ENCODE data around the gene WDR27.
"Not testable (repeated sequence)": the region's sequence is repeated elsewhere in the genome, so short reads cannot be mapped to it uniquely, and the experiment has no call there.

Gene WDR27

DNA sequence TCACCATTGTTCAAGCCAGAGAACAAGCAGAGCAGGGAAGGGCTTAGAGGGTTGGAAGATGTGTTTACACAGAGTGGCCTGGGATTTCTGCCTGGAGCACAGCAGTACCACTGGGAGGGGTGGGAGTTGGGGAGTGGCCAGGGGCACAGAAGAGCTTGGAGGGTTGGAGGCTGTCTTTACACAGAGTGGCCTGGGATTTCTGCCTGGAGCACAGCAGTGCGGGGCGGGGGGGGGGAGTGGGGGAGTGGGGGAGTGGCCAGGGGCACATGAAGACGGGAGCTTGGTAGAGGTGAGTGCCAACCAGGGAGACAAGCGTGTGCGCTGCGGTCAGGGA is 50.9 kb downstream of the WDR27 start:
- no peak overlapping the region for H3K4me3 ChIP-seq (ENCODE audit: low read depth, low read length)
- TF ChIP-seq, protein P1, sequence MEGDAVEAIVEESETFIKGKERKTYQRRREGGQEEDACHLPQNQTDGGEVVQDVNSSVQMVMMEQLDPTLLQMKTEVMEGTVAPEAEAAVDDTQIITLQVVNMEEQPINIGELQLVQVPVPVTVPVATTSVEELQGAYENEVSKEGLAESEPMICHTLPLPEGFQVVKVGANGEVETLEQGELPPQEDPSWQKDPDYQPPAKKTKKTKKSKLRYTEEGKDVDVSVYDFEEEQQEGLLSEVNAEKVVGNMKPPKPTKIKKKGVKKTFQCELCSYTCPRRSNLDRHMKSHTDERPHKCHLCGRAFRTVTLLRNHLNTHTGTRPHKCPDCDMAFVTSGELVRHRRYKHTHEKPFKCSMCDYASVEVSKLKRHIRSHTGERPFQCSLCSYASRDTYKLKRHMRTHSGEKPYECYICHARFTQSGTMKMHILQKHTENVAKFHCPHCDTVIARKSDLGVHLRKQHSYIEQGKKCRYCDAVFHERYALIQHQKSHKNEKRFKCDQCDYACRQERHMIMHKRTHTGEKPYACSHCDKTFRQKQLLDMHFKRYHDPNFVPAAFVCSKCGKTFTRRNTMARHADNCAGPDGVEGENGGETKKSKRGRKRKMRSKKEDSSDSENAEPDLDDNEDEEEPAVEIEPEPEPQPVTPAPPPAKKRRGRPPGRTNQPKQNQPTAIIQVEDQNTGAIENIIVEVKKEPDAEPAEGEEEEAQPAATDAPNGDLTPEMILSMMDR (IDR thresholded peaks at IDR 0.05; ENCODE audit: low read depth, low read length, missing control alignments): no peak
- no peak for DNase-seq (ENCODE audit: low read depth)

DNA sequence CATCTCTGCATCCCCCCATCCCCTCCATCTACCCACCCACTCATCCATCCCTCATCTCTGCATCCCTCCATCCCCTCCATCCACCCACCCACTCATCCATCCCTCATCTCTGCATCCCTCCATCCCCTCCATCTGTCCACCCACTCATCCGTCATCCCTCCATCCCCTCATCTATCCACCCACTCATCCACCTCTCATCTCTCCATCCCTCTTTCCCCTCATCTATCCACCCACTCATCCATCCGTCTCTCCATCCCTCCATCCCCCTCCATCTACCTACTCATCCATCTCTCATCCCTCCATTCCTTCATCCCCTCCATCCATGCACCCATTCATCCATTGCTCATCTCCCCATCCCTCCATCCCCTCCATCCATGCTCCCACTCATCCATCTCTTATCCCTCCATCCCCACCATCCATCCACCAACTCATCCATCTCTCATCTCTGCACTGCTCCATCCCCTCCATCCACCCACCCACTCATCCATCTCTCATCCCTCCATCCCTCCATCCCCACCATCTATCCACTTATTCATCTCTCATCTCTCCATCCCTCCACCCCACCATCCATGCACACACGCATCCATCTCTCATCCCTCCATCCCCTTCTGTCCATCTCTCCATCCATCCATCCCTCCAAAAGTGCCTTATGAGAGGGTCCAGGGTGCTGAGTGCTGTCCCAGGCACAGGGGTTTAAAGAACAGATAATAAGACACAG is 51.4 kb downstream of the WDR27 start:
- DNase-seq (ENCODE audit: low read depth): no peak
- TF ChIP-seq, protein P1 (IDR thresholded peaks at IDR 0.05; ENCODE audit: low read depth, low read length, missing control alignments): no peak
- H3K4me3 ChIP-seq (ENCODE audit: low read depth, low read length): no peak overlapping the region

DNA sequence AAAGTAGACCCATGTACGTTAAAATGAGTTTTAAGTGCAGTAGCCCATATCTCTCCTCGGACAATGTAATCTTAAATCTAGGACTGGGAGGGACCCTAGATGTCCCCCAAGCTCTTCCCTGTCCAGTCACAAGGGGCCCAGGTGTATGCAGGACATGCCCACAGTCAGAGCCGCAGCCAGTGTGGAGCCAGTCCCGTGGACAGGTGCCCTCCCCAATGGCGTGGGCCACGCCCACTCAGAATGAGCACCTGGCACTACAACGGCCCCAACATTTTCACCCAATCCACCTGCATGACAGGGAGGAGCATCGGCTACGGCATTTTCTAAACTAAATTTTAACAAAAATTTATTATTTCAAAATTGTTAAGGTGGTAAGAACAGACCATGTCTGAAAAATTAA is 53.2 kb downstream of the WDR27 start:
- no peak overlapping the region for H3K4me3 ChIP-seq (ENCODE audit: low read depth, low read length)
- DNase-seq (ENCODE audit: low read depth): no peak
- TF ChIP-seq, protein P1 (IDR thresholded peaks at IDR 0.05; ENCODE audit: low read depth, low read length, missing control alignments): no peak

DNA sequence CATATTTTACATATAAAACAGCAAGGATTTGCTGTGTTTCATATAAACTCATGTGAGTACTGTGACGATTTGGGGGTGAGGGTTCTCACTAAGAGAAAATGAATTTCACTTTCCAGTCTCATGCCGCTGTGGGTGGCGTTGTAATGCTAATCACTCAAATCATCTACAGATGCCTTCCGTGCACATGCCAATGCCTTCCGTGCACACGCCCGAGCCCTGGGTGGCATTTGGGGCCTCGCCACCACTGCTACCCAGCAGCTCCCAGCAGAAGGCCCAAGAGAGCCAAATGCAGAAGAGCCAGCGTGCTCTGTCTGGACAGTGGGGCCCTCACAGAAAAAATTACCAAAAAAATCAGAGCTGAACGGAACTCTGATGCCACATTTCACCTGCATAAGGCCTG is 53.7 kb downstream of the WDR27 start:
- DNase-seq (ENCODE audit: low read depth): no peak
- no peak overlapping the region for H3K4me3 ChIP-seq (ENCODE audit: low read depth, low read length)
- TF ChIP-seq, protein P1 (IDR thresholded peaks at IDR 0.05; ENCODE audit: low read depth, low read length, missing control alignments): no peak

GRCh38 chr6:169647637-169648036 is 54.2 kb downstream of the WDR27 start:
- DNase-seq (ENCODE audit: low read depth): no peak
- H3K4me3 ChIP-seq (ENCODE audit: low read depth, low read length): no peak overlapping the region
- TF ChIP-seq, protein P1 (IDR thresholded peaks at IDR 0.05; ENCODE audit: low read depth, low read length, missing control alignments): no peak

GRCh38 chr6:169646906-169647567 is 54.8 kb downstream of the WDR27 start:
- no peak for DNase-seq (ENCODE audit: low read depth)
- TF ChIP-seq, protein P1 (IDR thresholded peaks at IDR 0.05; ENCODE audit: low read depth, low read length, missing control alignments): no peak
- H3K4me3 ChIP-seq (ENCODE audit: low read depth, low read length): no peak overlapping the region

- DNase-seq (ENCODE audit: low read depth); H3K4me3 ChIP-seq (ENCODE audit: low read depth, low read length): not testable (repeated sequence)
Measured at GRCh38 chr6:169645459-169645858, 56.4 kb downstream of the WDR27 start.
